CD4-positive, alpha-beta T cell treated with Interleukin-12 subunit alpha and Interleukin-12 subunit beta, for 1 hour (primary cell): ENCODE results near the gene CDK16.

Source experiments
- DNase-seq: peaks from one replicate; pipeline ENCODE4 v3.0.0-alpha.2; 2020

CDK16 gene

DNA sequence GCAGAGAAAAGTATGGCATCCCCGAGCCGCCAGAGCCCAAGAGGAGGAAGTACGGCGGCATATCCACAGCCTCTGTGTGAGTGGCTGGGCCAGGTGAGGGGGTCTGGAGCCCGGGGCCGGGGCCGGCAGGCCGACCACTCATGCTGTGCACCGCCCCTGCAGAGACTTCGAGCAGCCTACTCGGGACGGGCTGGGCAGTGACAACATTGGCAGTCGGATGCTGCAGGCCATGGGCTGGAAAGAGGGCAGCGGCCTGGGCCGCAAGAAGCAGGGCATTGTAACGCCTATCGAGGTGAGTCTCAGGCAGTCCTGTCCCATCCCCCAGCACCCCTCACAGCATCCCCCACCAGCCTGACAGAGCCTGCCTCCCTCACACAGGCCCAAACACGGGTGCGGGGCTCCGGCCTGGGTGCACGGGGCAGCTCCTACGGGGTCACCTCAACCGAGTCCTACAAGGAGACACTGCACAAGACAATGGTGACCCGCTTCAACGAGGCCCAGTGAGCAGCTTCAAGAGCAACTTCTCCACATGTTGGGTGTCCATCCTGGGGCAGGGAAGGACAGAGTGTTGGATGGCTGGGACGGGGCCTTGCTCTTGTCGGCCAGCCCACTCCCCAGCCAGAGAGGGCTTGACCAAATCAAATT lies 32.3 kb upstream of the CDK16 start:
- DNase-seq, result no peak

DNA sequence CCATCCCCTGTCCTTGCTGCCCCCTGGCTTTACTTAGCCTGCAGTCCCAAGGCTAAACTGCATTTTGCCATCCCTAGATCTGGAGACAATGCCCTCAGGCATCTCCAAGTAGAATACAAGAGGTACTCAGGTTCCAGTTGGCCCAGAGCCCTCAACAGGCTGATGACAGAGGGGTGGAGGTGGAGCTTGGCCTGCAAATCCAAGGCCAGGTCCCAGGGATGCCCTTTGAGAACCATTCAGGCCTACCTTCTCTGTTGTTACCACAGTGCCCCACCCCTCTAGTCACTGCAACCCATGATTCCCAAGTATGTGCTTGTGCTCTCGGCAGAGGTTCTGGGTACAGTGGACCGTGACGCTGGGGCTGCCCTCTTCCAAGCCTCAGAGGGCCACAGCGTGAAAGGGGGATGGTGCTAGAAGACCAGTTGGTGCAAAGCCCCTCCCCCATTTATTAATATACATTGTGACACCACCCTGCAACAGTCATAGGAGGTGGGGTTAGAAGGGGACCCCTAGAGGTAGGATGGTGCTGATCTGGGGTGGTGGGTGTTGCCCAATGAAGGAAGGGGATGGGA lies 31.3 kb upstream of the CDK16 start:
- DNase-seq, result no peak

DNA sequence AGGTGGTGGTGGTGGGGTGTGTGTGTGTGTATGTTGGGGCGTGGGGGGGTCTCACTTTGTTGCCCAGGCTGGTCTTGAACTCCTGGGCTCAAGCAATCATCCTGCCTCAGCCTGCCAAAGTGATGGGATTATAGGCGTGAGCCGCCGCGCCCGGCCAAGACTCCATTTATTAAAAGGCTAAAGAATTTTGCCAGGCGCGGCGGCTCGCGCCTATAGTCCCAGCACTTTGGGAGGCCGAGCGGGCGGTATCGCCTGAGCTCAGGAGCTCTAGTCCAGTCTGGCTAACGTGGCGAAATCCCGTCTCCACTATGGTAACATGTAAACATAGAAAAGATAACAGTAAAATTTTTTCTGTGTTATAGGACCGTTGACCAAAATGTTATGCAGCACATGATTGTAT lies 28.6 kb upstream of the CDK16 start:
- no peak for DNase-seq

DNA sequence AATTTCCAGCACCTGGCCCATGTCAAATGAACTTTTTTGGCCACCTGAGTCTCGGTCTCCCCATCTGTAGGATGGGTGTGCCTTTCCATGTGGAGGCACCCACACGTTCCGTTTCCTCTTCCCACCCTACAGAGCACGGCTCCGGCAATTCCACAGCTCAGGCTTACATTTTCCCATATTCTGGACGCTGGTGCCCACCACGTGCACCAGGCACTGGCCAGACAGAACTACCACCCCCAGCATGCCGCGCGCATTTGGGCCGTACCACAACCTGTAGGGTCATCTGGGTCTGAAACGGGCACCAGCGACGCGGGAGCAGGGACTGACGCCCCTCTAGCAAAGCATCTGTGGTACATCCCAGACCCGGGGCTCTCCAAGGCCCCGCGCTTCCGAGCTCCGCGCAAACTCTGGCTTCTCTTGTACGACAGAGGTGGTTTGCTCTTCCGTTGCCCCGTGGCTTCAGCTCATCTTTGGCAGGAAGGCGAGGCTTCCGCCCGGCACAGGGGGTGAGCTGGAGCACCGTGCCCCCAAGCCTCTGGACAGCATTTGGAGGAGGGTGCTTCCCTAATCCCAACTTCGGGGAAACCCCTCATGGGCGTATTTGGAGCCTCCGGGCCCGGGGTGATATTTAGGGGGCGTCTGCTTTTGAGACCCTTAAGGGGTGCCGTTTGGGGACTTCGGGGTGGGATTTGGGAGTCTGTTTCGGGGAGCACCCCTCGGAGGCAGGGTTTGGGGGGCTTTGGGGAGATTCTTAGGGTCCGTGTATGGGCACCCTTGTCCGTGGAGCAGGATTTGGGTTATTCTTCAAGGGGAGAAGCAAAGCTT lies 27.8 kb upstream of the CDK16 start:
- peak; percentile 89 for DNase-seq

DNA sequence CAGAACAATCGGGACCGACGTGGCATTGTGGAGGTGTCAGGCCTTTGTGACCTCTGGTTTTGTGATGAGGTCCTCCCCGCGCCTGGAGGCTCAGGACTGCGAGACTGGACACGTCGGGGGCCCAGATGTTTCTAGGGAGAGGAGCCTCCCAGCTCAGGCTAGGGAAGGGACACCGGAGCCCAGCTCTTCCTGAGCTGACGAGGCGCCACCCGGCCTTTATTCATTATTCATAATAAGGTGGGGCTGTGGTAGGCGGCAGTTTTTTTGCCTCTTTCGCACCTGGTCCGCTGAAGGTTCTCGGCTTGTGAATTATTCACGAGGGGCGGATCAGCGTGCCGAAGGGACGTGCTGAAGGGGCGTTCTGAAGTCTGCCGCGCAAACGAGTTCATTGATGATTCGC lies 27.1 kb upstream of the CDK16 start:
- peak; percentile 58 for DNase-seq

DNA sequence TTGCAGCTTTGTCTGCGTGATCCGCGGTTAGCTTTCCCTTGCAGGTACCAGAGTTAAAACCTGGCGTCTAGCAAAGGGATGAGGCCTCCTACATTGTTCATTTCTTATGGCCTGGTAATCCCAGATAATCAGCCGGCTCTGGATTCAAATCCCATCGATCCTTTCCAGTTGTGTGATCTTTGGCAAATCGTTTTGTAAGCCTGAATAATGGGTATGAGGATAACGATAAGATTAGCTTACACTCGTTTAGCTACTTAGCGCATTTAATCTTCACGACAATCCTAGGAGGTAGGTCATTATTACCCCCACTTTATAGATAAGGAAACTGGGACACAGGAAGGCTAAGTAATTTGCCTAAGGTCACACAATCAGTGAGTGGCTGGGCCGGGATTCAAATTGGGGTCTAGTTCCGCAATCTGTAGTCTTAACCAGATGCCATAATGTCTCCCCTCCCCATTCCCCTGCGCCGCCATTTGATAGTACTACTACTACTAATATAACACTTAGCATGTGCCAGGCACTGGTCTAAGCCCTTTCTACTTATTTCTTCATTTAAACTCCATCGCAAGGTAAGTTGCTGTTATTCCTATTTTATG lies 26.6 kb upstream of the CDK16 start:
- DNase-seq, result no peak

DNA sequence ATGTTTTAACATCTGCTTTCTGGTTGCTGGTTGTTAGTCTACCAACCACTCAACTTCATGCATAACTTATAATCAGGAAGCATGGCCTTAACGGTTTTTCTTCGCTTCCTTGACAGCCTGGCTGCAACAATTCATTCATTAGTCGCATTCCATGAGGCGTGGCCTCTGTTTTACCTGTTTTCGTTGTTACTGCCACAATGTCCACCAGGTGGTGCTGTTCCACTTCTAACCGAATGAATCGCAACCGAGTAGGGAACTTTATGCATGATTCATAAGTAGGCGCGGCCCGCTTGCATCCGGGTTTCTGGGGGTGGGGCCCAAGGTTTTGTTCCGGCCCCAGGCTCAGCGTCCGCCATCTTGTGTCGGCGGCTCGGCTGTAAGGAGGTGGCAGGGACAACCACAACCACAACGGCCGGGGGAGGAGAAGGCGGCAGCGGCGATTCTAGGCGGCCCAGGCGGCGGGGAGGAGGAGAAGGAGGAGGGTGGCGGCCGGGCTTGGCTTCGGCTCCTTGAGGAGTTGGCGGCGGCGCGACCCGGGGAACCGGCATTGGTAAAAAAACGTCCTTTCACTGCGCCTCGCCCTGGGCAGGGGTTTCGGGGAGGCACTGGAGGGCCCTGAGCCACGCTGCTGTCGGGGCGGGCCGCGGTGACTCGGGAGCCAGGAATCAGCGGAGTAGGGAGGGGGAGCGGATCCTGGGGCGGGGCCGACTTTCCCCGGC lies 24.8 kb upstream of the CDK16 start, which contains the start of gene UBA1:
TSS of gene UBA1 (plus strand) at position 355 of the 719 bp plus-strand sequence. CDS start 4,974 bp downstream, outside the sequence.
- peak; percentile 94 for DNase-seq

DNA sequence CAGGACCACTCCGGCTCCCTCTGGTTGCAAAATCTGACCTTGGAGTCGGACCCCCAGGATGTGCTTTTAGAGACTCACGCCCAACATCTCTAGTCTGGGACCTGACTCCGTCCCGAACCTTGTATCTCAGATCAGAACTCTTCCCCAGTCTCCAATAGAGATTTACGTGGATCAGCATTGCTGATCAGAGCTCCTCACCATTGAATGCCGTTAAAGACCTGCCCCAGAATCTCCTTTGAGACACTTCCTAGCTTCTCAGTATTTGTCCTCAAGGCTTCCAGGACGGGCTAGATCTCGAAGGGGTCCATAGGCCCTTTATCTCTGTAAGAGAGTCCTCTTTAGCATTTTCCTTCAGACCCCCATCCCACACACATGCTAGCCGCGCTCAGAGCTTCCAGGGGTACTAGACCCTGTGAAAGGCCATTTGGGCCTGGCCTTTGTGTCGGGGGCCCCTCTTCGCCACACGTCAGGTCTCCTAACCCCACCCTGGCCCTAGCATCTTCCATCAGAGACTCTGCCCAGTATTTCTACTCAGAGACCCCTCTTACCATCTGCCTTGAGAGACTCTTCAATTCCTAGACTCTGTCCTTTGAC lies 24.2 kb upstream of the CDK16 start:
- DNase-seq, result no peak

DNA sequence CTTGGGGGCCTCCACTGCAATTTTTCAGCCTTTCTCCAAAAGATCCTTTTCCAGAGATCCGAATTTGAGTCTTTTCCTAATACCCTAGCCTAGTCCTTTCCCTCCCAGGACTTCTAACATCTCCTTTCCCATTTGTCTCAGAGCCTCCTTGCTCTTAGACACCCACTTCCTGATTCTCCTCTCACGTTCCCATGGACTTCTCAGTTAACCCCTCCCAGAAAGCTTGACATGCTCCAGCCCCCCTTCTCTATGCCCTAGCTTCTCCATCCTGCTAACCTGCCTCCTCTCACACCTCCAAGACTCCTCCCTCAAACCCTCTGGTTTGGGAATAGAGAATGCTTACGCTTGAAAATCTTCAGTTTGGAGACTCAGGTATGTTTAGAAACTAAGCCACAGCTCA lies 22.4 kb upstream of the CDK16 start:
- no peak for DNase-seq

DNA sequence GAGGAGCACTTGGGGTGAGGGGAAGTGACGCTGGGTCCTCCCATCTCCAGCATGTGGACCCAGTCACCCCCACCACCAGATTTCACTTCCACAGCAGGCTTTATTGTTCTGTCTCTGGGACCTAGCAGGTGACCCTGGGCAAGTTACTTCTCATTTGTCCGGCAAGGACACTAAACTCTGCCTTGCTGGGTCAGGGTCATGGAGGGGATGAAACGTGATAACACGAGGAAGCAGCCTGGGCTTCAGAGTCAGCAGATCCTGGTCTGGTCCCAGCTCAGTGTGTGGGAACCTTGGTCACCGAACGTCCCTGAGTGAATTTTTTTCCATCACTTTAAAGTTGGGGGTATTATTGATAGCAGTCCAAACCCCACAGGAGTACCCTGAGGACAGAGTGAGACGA lies 21.0 kb upstream of the CDK16 start:
- DNase-seq, result no peak

DNA sequence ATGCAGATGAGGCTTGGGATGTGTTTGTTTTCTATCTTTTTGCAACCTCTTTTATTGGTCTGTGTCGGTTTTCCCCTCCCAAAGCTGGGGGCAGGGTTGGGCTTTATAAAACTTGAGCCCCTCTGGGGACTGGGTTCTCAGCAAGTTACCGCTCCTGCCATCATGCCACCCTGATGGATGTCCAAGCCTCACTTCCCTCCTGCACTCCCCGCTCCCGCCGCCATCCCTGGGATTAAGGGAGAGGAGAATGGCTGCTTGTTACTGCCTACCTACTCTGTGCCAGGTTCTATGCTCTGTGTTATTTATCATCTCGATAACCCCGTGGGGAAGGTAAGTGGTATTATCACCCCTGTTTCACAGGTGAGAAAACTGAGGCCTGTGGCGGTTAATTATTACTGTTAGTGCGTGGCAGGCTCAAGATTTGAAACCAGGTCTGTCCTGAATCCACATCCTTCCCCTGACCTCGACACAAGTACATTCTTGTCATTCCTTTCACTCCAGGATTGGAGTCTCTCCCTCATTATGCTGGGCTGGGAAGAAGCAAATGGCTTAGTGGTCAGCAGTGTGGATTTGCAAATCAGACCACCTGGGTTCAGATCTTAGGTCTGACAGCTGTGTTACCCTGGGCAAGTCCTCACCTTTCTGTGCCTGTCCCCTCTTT lies 20.3 kb upstream of the CDK16 start:
- DNase-seq, result no peak

DNA sequence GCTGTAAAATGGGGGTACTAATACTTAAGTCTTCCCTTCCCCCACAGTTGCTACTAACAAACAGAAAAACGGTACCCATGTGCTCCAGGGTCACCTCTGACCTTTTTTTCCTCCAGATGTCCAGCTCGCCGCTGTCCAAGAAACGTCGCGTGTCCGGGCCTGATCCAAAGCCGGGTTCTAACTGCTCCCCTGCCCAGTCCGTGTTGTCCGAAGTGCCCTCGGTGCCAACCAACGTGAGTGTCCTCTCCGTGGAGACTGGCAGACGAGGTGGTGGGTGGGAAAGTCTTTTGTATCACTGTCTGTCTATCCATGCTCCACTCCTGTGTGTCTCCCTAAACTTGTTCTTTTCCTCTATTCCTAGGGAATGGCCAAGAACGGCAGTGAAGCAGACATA lies 19.8 kb upstream of the CDK16 start:
- no peak for DNase-seq

DNA sequence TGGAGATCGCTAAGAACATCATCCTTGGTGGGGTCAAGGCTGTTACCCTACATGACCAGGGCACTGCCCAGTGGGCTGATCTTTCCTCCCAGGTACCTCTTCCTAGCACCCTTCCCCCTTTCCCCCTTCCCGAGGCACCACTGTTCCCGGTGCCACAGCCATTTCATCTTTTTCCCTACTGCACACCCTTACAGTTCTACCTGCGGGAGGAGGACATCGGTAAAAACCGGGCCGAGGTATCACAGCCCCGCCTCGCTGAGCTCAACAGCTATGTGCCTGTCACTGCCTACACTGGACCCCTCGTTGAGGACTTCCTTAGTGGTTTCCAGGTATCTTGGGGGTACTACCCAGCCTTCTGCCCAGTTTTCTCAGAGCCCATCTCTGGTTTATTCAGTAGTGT lies 19.2 kb upstream of the CDK16 start:
- no peak for DNase-seq

DNA sequence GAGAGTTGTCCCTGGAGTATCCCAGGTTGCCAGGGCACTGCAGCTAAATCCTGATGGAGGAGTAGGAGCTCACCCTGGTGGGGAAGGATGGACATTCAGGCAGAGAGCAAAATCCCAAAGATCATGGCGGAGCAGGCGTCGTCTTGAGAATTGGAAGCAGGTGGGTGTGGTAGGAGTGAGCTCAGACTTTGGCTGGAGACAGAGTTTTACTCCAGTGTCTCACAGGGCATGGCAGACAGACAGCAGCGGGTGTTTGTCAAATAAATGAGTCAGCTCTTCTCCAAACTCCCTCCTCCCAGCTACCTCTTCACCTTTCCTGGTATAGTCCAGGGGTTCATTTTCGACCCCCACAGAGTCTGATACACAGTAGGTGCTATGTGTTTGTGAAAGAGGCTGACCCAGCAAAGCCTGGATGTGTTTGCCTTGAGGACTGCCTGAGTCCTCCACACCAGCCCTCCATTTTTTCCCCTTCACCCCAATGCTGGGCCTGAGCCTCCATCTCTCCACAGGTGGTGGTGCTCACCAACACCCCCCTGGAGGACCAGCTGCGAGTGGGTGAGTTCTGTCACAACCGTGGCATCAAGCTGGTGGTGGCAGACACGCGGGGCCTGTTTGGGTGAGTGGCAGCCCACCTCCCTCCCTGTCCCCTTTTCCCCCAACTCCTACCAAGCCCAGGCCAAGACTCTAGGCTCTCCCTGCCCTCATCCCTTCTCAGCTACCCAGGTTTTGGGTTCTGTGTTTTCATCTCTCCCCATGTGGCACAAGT lies 17.9 kb upstream of the CDK16 start:
- DNase-seq, result no peak

DNA sequence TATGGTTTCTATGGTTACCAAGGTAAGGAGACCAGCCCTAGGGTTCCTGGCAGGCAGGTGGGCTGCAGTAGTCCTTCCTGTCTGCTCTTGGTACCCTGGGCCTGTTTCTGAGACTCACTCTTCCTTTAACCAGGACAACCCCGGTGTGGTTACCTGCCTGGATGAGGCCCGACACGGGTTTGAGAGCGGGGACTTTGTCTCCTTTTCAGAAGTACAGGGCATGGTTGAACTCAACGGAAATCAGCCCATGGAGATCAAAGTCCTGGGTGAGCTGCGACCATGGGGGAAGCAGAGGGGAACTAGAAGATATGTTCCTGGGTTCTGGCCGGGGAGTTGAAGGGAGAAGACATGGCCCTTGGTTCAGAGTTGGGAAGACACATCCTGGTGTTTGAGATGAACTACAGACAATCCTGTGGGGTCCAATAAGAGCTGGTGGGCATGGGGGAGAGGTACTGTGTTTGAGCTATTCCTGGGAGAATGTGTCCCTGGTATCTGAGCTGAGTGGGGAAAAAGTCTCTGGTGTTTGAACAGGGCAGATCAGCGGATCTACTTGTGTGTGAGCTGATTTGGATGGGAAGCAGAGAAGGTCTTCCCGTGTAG lies 17.0 kb upstream of the CDK16 start:
- DNase-seq, result no peak

DNA sequence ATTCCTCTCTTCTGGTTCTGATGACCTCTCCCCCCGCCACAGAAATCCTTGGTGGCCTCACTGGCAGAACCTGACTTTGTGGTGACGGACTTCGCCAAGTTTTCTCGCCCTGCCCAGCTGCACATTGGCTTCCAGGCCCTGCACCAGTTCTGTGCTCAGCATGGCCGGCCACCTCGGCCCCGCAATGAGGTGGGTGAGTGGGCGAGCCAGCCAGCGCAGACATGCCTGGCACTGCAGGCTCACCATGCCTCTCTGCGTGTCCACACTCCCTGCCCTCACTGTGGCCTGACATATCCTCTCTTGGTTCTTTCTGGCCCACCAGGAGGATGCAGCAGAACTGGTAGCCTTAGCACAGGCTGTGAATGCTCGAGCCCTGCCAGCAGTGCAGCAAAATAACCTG lies 16.2 kb upstream of the CDK16 start:
- no peak for DNase-seq

DNA sequence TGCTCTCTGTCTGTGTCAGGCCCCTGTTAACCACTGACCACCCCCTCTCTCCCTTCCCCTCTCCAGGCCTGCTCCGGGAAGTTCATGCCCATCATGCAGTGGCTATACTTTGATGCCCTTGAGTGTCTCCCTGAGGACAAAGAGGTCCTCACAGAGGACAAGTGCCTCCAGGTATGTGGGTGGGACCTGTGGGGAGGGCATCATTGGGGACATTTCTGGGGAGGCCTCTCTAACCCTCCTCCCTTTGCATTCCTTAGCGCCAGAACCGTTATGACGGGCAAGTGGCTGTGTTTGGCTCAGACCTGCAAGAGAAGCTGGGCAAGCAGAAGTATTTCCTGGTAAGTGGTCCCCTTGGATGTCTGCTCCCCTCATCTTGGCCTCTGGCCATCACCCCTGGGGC lies 15.6 kb upstream of the CDK16 start:
- no peak for DNase-seq

DNA sequence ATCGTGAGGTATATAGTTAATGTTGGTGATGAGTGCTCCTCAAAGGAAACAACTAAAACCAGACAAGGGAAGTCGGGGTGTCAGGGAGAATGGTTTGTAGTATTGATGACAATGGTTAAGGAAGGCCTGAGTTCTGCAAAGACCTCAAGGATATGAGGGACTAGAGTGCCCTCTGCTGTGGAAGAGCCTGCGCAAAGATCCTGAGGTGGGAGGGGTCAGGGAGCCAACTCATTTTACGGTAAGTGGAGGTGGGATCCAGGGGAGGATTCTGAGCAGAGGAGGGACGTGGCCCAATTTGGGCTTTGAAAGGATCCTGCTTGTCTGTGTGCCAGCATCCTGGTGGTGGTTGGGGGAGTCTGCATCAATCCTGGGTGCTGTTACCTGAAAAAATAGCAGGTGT lies 13.5 kb upstream of the CDK16 start:
- no peak for DNase-seq

DNA sequence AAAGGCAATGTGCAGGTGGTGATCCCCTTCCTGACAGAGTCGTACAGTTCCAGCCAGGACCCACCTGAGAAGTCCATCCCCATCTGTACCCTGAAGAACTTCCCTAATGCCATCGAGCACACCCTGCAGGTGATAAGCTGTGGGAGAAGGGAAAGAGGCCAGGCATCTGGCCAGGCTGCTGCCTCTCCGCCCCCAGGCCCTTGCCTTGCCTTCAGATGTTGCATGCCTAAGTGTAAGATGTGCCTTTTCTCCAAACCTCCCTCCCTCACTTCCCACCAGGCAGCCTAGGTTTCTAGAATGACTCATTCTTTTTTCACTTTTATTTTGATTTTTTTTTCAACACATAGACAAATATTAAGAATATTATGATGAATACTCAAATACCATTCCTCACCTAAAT lies 12.2 kb upstream of the CDK16 start:
- no peak for DNase-seq

DNA sequence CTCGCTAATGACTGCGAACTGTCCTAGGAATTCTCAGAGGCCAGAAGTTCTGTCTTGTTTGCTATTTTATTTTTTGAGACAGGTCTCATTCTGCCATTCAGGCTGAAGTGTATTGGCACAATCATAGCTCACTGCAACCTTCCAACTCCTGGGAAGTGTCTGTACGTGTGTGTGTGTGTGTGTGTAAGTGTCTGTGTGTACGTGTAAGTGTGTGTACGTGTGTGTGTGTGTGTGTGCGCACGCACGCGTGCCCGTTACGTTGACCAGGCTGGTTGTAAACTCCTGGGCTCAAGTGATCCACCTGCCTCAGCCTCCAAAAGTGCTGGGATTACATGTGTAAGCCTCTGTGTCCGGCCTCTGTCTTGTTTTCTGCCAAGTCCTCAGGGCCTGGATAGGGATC lies 10.4 kb upstream of the CDK16 start:
- DNase-seq, result no peak
